ENCODE measurements around the gene RNGTT. TPM values are rescaled to one million over a fixed set of nuclear protein-coding genes. Genes with fewer than 3 reads are reported as not detected.

Gene RNGTT
- total RNA-seq, 1 donor from 2014 or later: 18.2 TPM

DNA sequence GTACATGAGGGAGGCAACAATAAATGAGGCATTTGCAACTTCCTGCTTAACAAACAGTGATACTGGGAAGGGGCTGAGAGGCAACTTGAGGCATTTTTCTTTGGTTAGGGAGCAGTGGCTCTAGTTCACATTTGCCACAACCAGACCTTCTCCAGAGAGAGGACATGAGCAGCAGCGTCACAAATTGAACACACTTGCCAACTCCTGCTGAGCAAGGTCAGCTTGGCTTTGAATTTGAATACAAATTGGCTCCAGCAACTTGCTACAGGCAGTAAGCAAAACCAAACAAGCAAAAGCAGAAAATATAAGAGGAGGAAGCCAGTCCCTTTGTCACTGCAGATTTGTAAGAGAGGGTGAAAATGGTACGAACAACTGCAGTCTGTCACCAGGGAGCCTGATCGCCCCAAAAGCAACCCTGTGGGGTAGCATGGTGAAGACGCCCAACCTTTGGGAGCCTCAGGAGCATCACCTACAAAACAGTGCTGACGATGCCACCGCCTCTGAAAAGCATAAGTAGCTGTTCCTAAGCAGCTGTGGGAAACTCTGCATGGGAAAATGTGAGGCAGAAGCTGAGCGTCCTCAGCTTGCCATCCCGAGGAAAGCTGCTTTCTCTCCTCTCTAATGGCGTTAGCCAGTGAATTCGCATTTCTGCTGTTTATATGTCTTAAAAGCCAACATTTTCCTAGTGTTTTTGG, 378.7 kb downstream of the RNGTT start:
- Histone ChIP-seq H3K27me3 (no peaks in the 10 kb centered on the region), H3K9me3 (no peaks in the 10 kb centered on the region), H3K36me3 (no peaks in the 10 kb centered on the region), H3K27ac (no peak overlapping the region), H3K4me3 (no peak overlapping the region), H3K4me1 (no peaks in the 10 kb centered on the region)
- TF ChIP-seq POLR2AphosphoS5 (IDR thresholded peaks at IDR 0.05; ENCODE audit: insufficient read depth in 1 of 2, low read depth in 1 of 2) (no peak), POLR2A (IDR thresholded peaks at IDR 0.05) (no peak)
- TF ChIP-seq, protein P1, sequence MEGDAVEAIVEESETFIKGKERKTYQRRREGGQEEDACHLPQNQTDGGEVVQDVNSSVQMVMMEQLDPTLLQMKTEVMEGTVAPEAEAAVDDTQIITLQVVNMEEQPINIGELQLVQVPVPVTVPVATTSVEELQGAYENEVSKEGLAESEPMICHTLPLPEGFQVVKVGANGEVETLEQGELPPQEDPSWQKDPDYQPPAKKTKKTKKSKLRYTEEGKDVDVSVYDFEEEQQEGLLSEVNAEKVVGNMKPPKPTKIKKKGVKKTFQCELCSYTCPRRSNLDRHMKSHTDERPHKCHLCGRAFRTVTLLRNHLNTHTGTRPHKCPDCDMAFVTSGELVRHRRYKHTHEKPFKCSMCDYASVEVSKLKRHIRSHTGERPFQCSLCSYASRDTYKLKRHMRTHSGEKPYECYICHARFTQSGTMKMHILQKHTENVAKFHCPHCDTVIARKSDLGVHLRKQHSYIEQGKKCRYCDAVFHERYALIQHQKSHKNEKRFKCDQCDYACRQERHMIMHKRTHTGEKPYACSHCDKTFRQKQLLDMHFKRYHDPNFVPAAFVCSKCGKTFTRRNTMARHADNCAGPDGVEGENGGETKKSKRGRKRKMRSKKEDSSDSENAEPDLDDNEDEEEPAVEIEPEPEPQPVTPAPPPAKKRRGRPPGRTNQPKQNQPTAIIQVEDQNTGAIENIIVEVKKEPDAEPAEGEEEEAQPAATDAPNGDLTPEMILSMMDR (IDR thresholded peaks at IDR 0.05): no peak
- peak in 1 of 2 donors; percentile 62 for DNase-seq (ENCODE audit: extremely low spot score in 2 of 2)
- intact Hi-C loops (cut with DNase I): no loop called here

GRCh38 chr6:88577461-88577860, 386.0 kb downstream of the RNGTT start:
- DNase-seq (ENCODE audit: extremely low spot score in 2 of 2): peak in 1 of 2 donors; percentile 25
- Histone ChIP-seq H3K27me3 (no peaks in the 10 kb centered on the region), H3K4me3 (no peak overlapping the region), H3K4me1 (no peaks in the 10 kb centered on the region), H3K27ac (no peak overlapping the region), H3K36me3 (no peaks in the 10 kb centered on the region), H3K9me3 (no peaks in the 10 kb centered on the region)
- TF ChIP-seq POLR2AphosphoS5 (IDR thresholded peaks at IDR 0.05; ENCODE audit: insufficient read depth in 1 of 2, low read depth in 1 of 2) (no peak), POLR2A (IDR thresholded peaks at IDR 0.05) (no peak)
- TF ChIP-seq, protein P1 (IDR thresholded peaks at IDR 0.05): no peak
- intact Hi-C loops (cut with DNase I): no loop called here

DNA sequence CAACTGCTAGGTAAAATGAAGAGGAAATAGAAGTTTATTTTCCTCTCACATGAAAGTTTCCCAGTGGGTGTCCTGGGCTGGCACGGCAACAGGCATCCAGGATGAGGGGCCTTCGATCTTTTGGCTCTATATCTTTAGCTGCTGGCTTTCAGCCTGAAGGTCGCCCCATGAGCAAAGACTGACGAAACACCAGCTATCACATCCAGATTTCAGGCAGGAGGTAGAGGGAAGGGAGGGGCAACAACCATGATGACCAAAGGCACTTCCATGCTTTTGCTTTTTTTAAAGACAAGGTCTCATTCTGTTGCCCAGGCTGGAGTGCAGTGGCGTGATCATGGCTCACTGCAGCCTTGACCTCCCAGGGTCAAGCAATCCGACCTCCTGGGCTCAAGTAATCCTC, 387.9 kb downstream of the RNGTT start:
- H3K27ac ChIP-seq: no peak overlapping the region
- no peaks in the 10 kb centered on the region for H3K27me3 ChIP-seq
- intact Hi-C loops (cut with DNase I): no loop called here
- no peaks in the 10 kb centered on the region for H3K4me1 ChIP-seq
- no peak overlapping the region for H3K4me3 ChIP-seq
- no peaks in the 10 kb centered on the region for H3K36me3 ChIP-seq
- TF ChIP-seq POLR2AphosphoS5 (IDR thresholded peaks at IDR 0.05; ENCODE audit: insufficient read depth in 1 of 2, low read depth in 1 of 2) (no peak), POLR2A (IDR thresholded peaks at IDR 0.05) (no peak)
- TF ChIP-seq, protein P1 (IDR thresholded peaks at IDR 0.05): no peak
- no peaks in the 10 kb centered on the region for H3K9me3 ChIP-seq
- peak in 1 of 2 donors; percentile 56 for DNase-seq (ENCODE audit: extremely low spot score in 2 of 2)

GRCh38 chr6:88574651-88575050, 388.8 kb downstream of the RNGTT start:
- intact Hi-C loops (cut with DNase I): no loop called here
- H3K4me3 ChIP-seq: no peak overlapping the region
- H3K4me1 ChIP-seq: no peaks in the 10 kb centered on the region
- no peaks in the 10 kb centered on the region for H3K27me3 ChIP-seq
- TF ChIP-seq, protein P1 (IDR thresholded peaks at IDR 0.05): no peak
- TF ChIP-seq POLR2AphosphoS5 (IDR thresholded peaks at IDR 0.05; ENCODE audit: insufficient read depth in 1 of 2, low read depth in 1 of 2) (no peak), POLR2A (IDR thresholded peaks at IDR 0.05) (no peak)
- no peak for DNase-seq (ENCODE audit: extremely low spot score in 2 of 2)
- no peaks in the 10 kb centered on the region for H3K9me3 ChIP-seq
- no peak overlapping the region for H3K27ac ChIP-seq
- no peaks in the 10 kb centered on the region for H3K36me3 ChIP-seq

GRCh38 chr6:88574031-88574430, 389.4 kb downstream of the RNGTT start:
- H3K36me3 ChIP-seq: no peaks in the 10 kb centered on the region
- H3K27me3 ChIP-seq: no peaks in the 10 kb centered on the region
- H3K4me1 ChIP-seq: no peaks in the 10 kb centered on the region
- intact Hi-C loops (cut with DNase I): no loop called here
- DNase-seq (ENCODE audit: extremely low spot score in 2 of 2): no peak
- no peaks in the 10 kb centered on the region for H3K9me3 ChIP-seq
- H3K27ac ChIP-seq: no peak overlapping the region
- no peak overlapping the region for H3K4me3 ChIP-seq
- no peak for TF ChIP-seq POLR2AphosphoS5 (IDR thresholded peaks at IDR 0.05; ENCODE audit: insufficient read depth in 1 of 2, low read depth in 1 of 2)
- TF ChIP-seq, protein P1 (IDR thresholded peaks at IDR 0.05): no peak
- TF ChIP-seq POLR2A (IDR thresholded peaks at IDR 0.05): no peak

All from vagina (tissue), 2 donors.